Activated CD4-positive, CD25-positive, alpha-beta regulatory T cell (primary cell): ENCODE measurements around the gene GALK1.
"Not testable (repeated sequence)": the region's sequence is repeated elsewhere in the genome, so short reads cannot be mapped to it uniquely, and the experiment has no call there.

Experiments used
- DNase-seq, 4 experiments: peaks; one replicate each; lab custom pipeline; 2025; lab: John Stamatoyannopoulos, UW

The GALK1 gene

DNA sequence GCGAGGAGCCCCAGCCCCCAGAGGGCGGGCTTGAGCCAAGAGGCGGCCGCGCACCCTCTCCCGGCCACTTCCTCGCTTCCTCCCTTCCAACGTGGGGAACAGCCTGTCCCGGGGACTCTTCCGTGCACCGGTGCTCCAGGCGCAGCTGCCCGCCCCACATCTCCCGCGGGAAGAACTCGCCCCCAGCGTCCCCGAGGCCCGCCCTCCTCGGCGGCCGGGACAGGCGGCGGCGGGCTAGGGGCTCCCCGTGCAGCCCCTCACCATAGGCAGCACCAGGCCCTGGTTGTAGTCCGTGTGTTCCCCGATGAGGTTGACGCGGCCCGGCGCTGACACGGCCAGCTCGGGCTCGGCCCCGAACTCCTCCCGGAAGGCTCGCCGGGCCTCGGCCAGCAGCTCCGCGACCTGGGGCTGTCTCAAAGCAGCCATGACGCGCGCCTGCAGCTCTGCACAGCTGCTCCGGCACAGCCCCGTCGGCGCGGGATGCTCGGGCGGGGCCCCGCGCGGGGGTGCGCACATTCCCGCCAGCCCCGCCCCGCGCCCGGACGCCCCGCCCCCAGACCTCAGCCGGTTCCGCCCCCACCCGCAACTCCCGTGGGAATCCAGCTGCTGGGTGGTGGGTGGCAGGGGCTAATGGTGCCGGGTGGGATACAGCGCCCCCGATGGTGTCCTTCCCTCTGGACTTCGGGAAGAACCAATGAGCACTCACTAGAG lies at the start of gene GALK1:
GALK1 (minus strand) TSS at position 482 of the 711 bp plus-strand sequence; CDS start at position 426, 56 bp downstream.
- DNase-seq, result peak; percentile 44 to 61 (median 54)

GRCh38 chr17:75814021-75814395 lies 49.0 kb upstream of the GALK1 start:
- DNase-seq, result no peak

GRCh38 chr17:75813081-75814020 lies 48.4 kb upstream of the GALK1 start:
- no peak for DNase-seq

DNA sequence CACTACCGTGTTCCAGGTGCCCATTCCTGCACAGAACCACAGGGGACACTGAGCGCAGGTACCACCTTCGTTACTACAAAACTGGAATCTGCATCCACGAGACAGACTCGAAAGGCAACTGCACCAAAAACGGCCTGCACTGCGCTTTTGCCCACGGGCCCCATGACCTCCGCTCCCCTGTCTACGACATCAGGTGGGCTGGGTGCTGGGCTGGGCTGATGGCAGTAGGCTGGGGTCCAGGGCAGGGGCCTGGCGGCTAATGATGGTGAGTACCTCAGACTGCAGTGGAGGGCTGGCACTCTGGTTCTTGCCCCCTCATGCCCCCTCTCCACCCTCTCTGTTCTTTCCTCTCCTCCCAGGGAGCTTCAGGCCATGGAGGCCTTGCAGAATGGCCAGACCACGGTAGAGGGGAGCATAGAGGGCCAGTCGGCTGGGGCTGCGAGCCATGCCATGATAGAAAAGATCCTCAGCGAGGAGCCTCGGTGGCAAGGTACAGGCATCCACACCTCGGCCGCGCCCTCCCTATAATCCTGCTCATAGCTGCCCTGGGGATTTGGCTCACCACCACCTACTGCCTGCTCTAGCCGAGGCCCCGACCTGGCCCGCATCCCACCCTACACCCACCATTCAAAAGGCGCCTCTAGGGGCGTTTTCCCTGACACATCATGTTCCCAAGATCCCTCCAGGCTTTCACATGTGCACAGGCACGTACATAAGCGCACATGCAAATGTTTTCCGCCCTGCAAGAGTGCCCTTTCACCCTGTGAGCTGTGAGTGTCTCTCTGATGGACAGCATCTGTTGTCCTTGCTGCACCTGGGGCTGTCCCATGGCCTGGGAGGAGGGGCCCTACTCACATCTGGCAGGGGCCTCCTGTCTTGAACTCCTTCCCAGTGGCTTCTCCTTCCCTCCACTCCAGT lies 47.4 kb upstream of the GALK1 start:
- no peak for DNase-seq

- no peak for DNase-seq
These were observed 46.2 kb upstream of the GALK1 start for GRCh38 chr17:75811174-75811573.

DNA sequence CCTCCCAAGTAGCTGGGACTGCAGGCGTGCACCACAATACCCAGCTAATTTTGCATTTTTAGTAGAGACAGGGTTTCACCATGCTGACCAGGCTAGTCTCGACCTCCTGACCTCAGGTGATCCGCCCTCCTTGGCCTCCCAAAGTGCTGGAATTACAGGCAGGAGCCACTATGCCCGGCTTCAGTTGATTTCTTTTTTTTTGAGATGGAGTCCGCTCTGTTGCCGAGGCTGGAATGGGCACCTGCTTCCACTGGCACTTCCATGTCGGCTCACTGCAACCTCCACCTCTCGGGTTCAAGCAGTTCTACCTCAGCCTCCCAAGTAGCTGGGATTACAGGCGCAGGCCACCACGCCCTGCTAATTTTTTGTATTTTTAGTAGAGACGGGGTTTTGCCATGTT lies 45.8 kb upstream of the GALK1 start:
- DNase-seq, result not testable (repeated sequence)

DNA sequence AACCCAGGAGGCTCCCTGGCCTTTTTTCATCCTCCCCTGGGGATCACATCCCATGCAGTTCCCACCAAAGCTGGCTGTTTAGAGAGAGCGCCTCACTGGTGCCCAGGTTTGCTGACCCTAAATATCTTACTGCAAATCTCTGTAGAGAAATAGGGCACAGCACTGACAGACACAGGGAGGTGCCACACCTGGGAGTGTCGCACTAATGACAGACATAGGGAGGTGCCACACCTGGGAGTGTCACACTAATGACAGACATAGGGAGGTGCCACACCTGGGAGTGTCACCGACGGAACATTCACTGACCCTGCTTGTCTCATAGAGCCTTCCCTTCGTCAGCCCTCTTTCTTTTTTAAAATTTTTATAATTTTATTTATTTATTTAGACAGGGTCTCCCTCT lies 45.2 kb upstream of the GALK1 start:
- DNase-seq, result no peak

GRCh38 chr17:75809631-75810111 lies 44.7 kb upstream of the GALK1 start:
- no peak for DNase-seq

DNA sequence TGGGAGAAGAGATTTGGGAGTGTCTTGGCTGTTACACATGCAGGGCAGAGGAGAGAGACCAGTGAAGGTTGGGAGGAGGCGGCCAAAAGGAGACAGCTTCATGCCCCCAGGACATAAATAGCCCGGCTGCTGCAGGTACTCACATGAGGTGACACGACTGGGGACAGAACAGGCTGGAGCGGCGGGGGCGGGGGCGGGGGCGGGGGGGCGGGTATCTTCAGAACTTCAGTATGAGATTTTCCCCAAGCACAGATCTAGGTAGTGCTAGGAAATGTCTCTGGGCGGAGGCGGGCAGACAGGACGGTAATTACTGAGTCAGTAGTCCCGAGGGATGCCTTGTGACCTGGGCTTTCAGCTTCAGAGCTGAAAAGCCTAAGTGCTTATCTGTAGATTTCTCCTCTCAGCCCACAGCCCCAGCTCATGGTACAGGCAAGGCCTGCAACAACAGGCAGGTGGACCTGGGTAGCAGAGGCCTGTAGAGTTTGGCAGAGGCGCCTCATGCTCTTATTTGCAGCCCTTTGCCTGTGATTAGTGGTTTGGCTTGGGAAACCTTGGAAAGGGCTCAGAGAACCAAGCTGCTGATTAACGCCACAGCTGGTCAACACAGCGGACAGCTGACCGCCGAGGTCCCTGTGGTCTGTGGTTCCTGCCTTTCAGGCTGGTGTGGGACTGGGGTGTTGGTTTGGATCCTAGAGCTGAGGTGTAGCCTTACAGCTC lies 44.1 kb upstream of the GALK1 start:
- no peak for DNase-seq

DNA sequence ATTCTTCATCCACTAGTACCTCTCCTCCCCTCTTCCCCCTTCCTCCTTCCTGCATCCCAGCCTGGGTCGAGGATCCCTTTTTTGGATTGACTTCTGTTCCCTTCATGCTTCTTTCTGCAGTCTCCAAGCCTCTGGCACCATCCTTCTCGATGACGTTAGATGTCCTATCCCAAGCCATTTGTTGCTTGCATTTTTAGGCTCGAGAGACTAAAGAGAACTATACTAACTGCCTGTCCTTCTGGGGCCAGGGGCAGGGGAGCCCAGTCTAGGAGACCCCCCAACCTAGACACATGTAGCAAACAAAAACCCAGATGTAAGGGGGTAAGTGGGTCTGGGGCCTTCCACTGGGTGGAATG lies 43.5 kb upstream of the GALK1 start:
- no peak for DNase-seq

GRCh38 chr17:75807861-75808260 lies 42.9 kb upstream of the GALK1 start:
- no peak for DNase-seq

- no peak for DNase-seq
These were observed 42.0 kb upstream of the GALK1 start for GRCh38 chr17:75806822-75807500.

- DNase-seq, result no peak
These were observed 38.9 kb upstream of the GALK1 start for GRCh38 chr17:75803883-75804282.

- no peak for DNase-seq
These were observed 34.4 kb upstream of the GALK1 start for GRCh38 chr17:75799402-75799801.

- no peak for DNase-seq
These were observed 31.0 kb upstream of the GALK1 start for GRCh38 chr17:75795820-75796607.

DNA sequence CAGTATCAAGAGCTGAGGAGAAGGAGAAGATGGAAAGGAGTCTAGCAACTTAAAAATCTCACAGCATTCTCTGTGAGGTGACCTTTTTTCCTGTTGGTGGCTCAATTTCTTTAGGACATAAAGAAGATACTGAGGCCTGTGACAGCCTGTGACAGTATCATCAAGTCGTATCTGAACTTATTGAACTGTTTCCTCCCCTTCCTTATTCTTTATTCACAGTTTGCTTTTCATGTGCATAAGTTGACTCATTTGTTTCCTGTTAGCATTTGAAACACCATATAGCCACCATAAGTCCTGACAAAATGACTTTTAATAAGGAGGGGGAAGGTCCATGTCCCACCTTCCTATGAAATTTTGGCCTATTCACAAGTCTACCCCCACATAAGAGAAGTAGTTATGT lies 28.5 kb upstream of the GALK1 start:
- DNase-seq, result no peak

GRCh38 chr17:75791254-75791653 lies 26.3 kb upstream of the GALK1 start:
- no peak for DNase-seq

- DNase-seq, result peak; percentile 86 to 96 (median 90)
These were observed 20.3 kb upstream of the GALK1 start for GRCh38 chr17:75785016-75785890.

- peak; percentile 88 to 96 (median 91) for DNase-seq
These were observed 19.6 kb upstream of the GALK1 start, which contains the start of gene UNK for GRCh38 chr17:75784473-75785015. UNK (plus strand) TSS chr17:75784806; CDS start chr17:75784881, 75 bp downstream.
